Tibial nerve (tissue), 4 donors: ENCODE data around the gene TXN2.
A peak's percentile ranks its signal among the peaks of the same experiment; 100 is the strongest.

Source experiments
- EP300 ChIP-seq, 2 donors: sonication (generic); formaldehyde crosslinking; IDR thresholded peaks; one replicate each; pipeline ENCODE4 v1.6.1; 2017; ENCODE audit warnings: antibody characterized with exemption in 2 of 2, mild to moderate bottlenecking in 1 of 2
- TF ChIP-seq, protein P1 (sequence below), 5 experiments: fragments of 200-600 bp in 3 of 5; fragments of 450-650 bp in 2 of 5; sonication (generic) in 3 of 5; IDR thresholded peaks; one replicate each; pipeline ENCODE4 v1.5.1; 2016 to 2019; ENCODE audit warnings: antibody characterized with exemption in 5 of 5, mild to moderate bottlenecking in 3 of 5, moderate library complexity in 2 of 5

DNA sequence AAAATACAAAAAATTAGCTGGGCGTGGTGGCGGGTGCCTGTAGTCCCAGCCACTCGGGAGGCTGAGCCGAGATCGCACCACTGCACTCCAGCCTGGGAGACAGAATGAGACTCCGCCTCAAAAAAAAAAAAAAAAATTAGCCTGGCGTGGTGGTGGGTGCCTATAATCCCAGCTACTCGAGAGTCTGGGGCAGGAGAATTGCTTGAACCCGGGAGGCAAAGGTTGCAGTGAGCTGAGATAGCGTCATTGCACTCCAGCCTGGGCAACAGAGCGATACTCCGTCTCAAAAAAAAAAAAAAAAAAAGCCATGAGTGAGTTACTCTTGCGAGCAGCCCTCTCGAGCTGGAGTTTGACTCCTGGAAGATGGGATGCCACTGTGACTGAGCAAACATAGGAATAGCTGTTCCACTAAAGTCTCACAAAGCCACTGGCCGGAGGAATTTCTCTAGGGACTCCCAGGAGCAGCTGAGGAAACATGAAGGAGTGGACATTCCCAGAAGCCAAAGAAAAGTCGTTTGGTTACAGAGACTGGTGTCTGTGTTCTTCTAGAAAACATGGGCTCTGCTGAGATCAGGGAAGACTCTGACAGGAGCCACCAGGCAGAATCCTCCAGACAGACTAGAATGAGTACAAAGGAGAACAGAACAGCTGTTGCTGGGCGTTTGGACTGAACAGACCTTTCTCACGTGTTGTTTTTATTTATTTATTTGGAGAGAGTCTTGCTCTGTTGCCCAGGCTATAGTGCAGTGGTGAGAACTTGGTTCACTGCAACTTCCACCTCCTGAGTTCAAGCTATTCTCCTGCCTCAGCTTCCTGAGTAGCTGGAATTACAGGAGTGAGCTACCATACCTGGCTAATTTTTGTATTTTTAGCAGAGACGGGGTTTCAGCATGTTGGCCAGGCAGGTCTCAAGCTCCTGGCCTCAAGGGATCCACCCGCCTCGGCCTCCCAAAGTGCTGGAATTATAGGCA lies 61.2 kb downstream of the TXN2 start:
- TF ChIP-seq EP300 (IDR thresholded peaks at IDR 0.05), result peak in 1 of 2 donors; percentile 55
- TF ChIP-seq, protein P1, sequence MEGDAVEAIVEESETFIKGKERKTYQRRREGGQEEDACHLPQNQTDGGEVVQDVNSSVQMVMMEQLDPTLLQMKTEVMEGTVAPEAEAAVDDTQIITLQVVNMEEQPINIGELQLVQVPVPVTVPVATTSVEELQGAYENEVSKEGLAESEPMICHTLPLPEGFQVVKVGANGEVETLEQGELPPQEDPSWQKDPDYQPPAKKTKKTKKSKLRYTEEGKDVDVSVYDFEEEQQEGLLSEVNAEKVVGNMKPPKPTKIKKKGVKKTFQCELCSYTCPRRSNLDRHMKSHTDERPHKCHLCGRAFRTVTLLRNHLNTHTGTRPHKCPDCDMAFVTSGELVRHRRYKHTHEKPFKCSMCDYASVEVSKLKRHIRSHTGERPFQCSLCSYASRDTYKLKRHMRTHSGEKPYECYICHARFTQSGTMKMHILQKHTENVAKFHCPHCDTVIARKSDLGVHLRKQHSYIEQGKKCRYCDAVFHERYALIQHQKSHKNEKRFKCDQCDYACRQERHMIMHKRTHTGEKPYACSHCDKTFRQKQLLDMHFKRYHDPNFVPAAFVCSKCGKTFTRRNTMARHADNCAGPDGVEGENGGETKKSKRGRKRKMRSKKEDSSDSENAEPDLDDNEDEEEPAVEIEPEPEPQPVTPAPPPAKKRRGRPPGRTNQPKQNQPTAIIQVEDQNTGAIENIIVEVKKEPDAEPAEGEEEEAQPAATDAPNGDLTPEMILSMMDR (IDR thresholded peaks at IDR 0.05), result no peak
